PC-9 (cell line): Measurements from ENCODE around the gene IFTAP.

Experiments
- EZH2 ChIP-seq: fragments of 200-600 bp; sonication (generic); IDR thresholded peaks from 2 replicates; pipeline ENCODE4 v1.8.0; 2017; ENCODE audit warnings: antibody characterized with exemption, low read depth
- TF ChIP-seq, protein P1 (sequence below): fragments of 200-600 bp; sonication (generic); conservative IDR thresholded peaks from 2 replicates; pipeline ENCODE4 v1.6.1; 2017; ENCODE audit warnings: mixed run types, antibody characterized with exemption, mild to moderate bottlenecking, moderate library complexity

DNA sequence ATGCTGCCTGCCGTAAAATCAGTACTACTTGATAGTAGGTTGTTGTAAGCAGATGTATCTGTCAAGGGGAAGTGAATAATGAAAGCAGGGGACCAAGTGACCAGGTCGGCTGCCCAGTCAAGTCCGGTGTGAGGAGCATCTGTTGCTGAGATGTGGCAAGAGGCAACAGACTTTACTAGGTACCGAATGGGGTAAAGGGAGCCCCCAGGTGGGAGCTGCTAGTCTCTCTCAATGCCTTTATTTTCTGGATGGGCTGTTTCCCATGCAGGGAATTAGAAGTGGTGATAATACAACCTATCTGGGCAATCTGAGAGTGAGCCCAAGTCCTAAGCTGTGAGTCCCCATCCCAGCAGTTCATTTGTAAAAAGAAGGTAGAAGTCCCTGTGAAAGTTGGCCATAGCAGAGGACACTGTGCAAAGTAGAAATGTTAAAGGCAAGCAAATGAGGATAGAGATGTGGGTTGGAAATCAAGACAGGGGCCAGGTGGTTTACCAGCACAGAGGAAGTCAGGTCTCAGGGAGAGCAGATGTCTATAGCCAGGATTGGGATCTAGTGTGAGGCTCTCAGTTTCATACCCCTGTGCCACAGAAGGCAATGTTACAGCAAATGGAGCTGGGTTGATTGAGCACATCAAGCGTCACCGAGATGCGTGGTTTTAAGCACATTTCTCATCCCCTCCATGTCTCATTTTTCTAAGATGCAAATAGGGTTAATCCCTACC, 94.4 kb downstream of the IFTAP start:
- TF ChIP-seq, protein P1, sequence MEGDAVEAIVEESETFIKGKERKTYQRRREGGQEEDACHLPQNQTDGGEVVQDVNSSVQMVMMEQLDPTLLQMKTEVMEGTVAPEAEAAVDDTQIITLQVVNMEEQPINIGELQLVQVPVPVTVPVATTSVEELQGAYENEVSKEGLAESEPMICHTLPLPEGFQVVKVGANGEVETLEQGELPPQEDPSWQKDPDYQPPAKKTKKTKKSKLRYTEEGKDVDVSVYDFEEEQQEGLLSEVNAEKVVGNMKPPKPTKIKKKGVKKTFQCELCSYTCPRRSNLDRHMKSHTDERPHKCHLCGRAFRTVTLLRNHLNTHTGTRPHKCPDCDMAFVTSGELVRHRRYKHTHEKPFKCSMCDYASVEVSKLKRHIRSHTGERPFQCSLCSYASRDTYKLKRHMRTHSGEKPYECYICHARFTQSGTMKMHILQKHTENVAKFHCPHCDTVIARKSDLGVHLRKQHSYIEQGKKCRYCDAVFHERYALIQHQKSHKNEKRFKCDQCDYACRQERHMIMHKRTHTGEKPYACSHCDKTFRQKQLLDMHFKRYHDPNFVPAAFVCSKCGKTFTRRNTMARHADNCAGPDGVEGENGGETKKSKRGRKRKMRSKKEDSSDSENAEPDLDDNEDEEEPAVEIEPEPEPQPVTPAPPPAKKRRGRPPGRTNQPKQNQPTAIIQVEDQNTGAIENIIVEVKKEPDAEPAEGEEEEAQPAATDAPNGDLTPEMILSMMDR, result no peak
- no peak for TF ChIP-seq EZH2
